Vagina (tissue), 2 donors: ENCODE measurements around the gene FOXO6.

Source experiments
- POLR2AphosphoS5 ChIP-seq, 2 donors: sonication (generic); formaldehyde crosslinking; IDR thresholded peaks; one replicate each; pipeline ENCODE4 v1.9.0; 2017; ENCODE audit warnings: antibody characterized with exemption in 2 of 2, mild to moderate bottlenecking in 2 of 2, low read depth in 1 of 2; ENCODE audit not compliant: insufficient read depth in 1 of 2
- TF ChIP-seq, protein P1 (sequence below), 3 experiments: fragments of 450-650 bp in 2 of 3; fragments of 200-600 bp in 1 of 3; sonication (generic) in 1 of 3; IDR thresholded peaks; one replicate each; pipeline ENCODE4 v1.5.1; 2017 to 2019; ENCODE audit warnings: antibody characterized with exemption in 3 of 3, mild to moderate bottlenecking in 2 of 3, moderate library complexity in 2 of 3

DNA sequence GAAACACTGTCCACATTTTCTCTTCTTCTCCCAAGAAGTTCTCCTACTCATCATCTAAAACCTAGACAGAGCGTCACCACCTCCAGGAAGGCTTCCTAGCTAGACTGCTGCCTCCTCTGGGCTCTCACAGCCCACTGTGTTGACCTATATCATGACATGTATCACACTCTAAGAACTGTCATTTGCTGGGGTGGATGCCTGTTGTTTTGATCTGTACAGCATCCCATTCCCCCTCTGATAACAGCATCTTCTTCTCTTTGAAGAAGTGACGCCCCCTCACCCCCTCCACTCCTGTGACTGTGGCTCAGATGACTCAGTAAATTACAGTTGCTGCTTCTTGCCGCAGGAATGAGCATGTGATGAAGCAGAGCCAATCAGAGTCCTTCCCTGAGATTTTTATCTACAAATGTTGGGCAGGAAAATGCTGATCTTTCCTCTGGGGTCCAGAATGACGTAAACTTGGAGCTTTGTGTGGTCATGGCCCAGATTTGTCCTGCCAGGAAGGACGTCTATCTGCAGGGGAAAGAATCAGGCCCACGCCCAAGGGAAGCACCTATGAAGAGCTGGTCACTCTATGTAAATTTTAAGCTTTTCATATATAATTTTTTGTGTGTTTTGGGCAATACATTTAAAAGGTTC lies 28.0 kb upstream of the FOXO6 start:
- TF ChIP-seq, protein P1, sequence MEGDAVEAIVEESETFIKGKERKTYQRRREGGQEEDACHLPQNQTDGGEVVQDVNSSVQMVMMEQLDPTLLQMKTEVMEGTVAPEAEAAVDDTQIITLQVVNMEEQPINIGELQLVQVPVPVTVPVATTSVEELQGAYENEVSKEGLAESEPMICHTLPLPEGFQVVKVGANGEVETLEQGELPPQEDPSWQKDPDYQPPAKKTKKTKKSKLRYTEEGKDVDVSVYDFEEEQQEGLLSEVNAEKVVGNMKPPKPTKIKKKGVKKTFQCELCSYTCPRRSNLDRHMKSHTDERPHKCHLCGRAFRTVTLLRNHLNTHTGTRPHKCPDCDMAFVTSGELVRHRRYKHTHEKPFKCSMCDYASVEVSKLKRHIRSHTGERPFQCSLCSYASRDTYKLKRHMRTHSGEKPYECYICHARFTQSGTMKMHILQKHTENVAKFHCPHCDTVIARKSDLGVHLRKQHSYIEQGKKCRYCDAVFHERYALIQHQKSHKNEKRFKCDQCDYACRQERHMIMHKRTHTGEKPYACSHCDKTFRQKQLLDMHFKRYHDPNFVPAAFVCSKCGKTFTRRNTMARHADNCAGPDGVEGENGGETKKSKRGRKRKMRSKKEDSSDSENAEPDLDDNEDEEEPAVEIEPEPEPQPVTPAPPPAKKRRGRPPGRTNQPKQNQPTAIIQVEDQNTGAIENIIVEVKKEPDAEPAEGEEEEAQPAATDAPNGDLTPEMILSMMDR (IDR thresholded peaks at IDR 0.05), result no peak
- TF ChIP-seq POLR2AphosphoS5 (IDR thresholded peaks at IDR 0.05; ENCODE audit: insufficient read depth in 1 of 2, low read depth in 1 of 2), result no peak
